ENCODE measurements around the gene DLG5. TPM values are rescaled to one million over a fixed set of nuclear protein-coding genes. Genes with fewer than 3 reads are reported as not detected.

Gene DLG5
- total RNA-seq, 2 donors from 2014 or later = 22.6 to 35.6 TPM

DNA sequence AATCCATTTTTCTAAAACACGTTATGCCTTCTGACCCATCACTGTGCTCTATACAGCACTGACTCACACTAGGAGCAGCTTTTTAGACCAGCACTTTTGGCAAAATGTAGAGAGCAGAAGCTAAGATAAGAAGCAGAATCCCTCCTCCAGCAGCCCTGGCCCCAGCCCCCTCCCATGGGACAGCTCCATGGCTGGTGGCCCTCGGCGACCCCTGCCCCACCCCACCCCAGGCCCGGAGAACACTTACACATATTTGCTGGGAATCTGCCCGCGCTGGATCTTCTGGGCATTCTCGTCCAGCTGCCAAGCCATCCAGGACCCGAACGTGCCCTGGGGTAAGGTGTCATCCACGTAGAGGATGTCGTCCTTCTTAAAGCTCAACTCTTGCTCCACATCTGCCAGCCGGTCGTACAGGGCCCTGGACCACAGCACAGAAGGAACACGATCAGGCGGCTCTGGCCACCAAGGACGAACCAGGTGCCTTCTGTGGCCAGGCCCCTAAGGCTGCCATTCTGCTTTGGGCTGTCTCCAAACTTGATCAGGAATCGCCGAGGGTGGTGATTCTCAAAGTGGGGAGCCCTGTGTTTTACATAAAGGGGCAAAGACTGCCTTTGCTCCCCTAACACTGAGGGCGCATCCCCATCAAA lies 119.9 kb downstream of the DLG5 start:
- no peak overlapping the region for H3K27ac ChIP-seq
- ATAC-seq = no peak
- H3K9me3 ChIP-seq = no peaks in the 10 kb centered on the region
- H3K27me3 ChIP-seq = no peaks in the 10 kb centered on the region
- H3K4me1 ChIP-seq = no peaks in the 10 kb centered on the region
- intact Hi-C loops (cut with DNase I) = no loop called here
- peaks cover 0 to 23% of the 10 kb centered on the region in 2 donors for H3K36me3 ChIP-seq (replicated peaks in 1 of 2; ENCODE audit: insufficient read depth in 1 of 2, low read depth in 2 of 2)
- no peak for DNase-seq
- 86 to 94% methylated on average over 15 to 16 of the region's 19 CpGs for WGBS, 2 donors
- H3K4me3 ChIP-seq = no peak overlapping the region
- no peak for TF ChIP-seq POLR2A (IDR thresholded peaks at IDR 0.05)
- no peak for TF ChIP-seq CTCF (IDR thresholded peaks at IDR 0.05)

DNA sequence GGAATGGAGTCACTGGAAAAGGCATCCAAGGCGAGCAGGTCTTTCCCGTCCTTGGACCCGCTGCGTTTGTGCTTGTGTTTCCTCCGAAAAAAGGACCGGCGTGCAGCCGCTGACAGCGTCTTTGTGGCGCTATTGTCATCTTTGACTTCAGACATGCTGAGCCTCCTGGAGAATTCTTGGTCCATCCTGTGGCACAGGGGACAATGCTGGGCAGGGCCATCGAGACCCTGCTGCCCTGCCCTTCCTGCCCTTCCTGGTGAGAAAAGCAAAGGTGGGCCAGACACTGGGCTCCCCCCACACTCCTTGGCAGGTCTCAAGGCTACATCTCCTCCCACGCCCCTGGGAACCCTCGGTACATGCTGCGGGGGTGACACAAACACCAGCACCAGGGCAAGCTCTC lies 120.9 kb downstream of the DLG5 start:
- H3K4me1 ChIP-seq = no peaks in the 10 kb centered on the region
- DNase-seq = no peak
- no peak overlapping the region for H3K27ac ChIP-seq
- no peak overlapping the region for H3K4me3 ChIP-seq
- ATAC-seq = no peak
- H3K27me3 ChIP-seq = no peaks in the 10 kb centered on the region
- no peaks in the 10 kb centered on the region for H3K9me3 ChIP-seq
- intact Hi-C loops (cut with DNase I) = no loop called here
- 89 to 91% methylated on average over 8 to 14 of the region's 14 CpGs for WGBS, 2 donors
- TF ChIP-seq CTCF (IDR thresholded peaks at IDR 0.05) = no peak
- TF ChIP-seq POLR2A (IDR thresholded peaks at IDR 0.05) = no peak
- H3K36me3 ChIP-seq (replicated peaks in 1 of 2; ENCODE audit: insufficient read depth in 1 of 2, low read depth in 2 of 2) = peaks cover 0 to 23% of the 10 kb centered on the region in 2 donors

- Histone ChIP-seq H3K27me3 (no peaks in the 10 kb centered on the region), H3K36me3 (replicated peaks in 1 of 2; ENCODE audit: insufficient read depth in 1 of 2, low read depth in 2 of 2) (peaks cover 0 to 18% of the 10 kb centered on the region in 2 donors), H3K4me3 (no peak overlapping the region), H3K27ac (no peak overlapping the region), H3K4me1 (no peaks in the 10 kb centered on the region), H3K9me3 (no peaks in the 10 kb centered on the region)
- 76 to 94% methylated on average over 2 to 3 of the region's 3 CpGs for WGBS, 2 donors
- DNase-seq (no peak), ATAC-seq (no peak)
- intact Hi-C loops (cut with DNase I) = no loop called here
- TF ChIP-seq POLR2A (IDR thresholded peaks at IDR 0.05) (no peak), CTCF (IDR thresholded peaks at IDR 0.05) (no peak)
Measured at GRCh38 chr10:77804371-77804770, 122.2 kb downstream of the DLG5 start.

GRCh38 chr10:77801474-77802161 lies 124.9 kb downstream of the DLG5 start:
- no peak for TF ChIP-seq POLR2A (IDR thresholded peaks at IDR 0.05)
- TF ChIP-seq CTCF (IDR thresholded peaks at IDR 0.05) = no peak
- Histone ChIP-seq H3K4me1 (no peaks in the 10 kb centered on the region), H3K4me3 (no peak overlapping the region), H3K36me3 (replicated peaks in 1 of 2; ENCODE audit: insufficient read depth in 1 of 2, low read depth in 2 of 2) (peaks cover 0 to 7% of the 10 kb centered on the region in 2 donors), H3K9me3 (no peaks in the 10 kb centered on the region), H3K27ac (no peak overlapping the region), H3K27me3 (no peaks in the 10 kb centered on the region)
- DNase-seq (no peak), ATAC-seq (no peak)
- intact Hi-C loops (cut with DNase I) = no loop called here
- 79 to 83% methylated on average over 14 of the region's 14 CpGs for WGBS, 2 donors
